PC-3 (cell line): ENCODE measurements around the gene LAIR2. TPM values are rescaled to one million over a fixed set of nuclear protein-coding genes. Genes with fewer than 3 reads are reported as not detected.

Experiments
- ATAC-seq: fragments of 200-7000 bp; cut with Tn5 transposase; 2 replicates; pipeline ENCODE4 v1.9.1; 2020; ENCODE audit warnings: mild to moderate bottlenecking, moderate library complexity
- BruUV-seq: library from RNA; stranded (reverse); fragments of 400-500 nt; replicated peaks from 2 replicates; lab custom pipeline; 2021; lab: Mats Ljungman, UMichigan
- CTCF ChIA-PET: fragments of 300-600 bp; sonication (Branson Sonifier 250); formaldehyde crosslinking; loops from one replicate; lab custom pipeline; 2022; ENCODE audit warnings: antibody characterized with exemption; lab: Charles Lee
- POLR2A ChIA-PET: fragments of 300-600 bp; sonication (Branson Sonifier 250); formaldehyde crosslinking; loops from one replicate; lab custom pipeline; 2022; ENCODE audit warnings: antibody characterized with exemption; ENCODE audit not compliant: unreplicated experiment; lab: Charles Lee
- DNase-seq: peaks from one replicate; pipeline ENCODE4 v3.0.0-alpha.2; 2015
- H2AFZ ChIP-seq: fragments of 300-600 bp; sonication (generic); 2 replicates; pipeline ENCODE4 v1.6.0; 2016; ENCODE audit warnings: antibody characterized with exemption, low read length
- H3F3A ChIP-seq: fragments of 300-600 bp; sonication (generic); one replicate; pipeline ENCODE4 v1.6.0; 2017; ENCODE audit warnings: antibody characterized with exemption, low read length, control low read depth, mild to moderate bottlenecking; ENCODE audit not compliant: unreplicated experiment
- H3K27ac ChIP-seq: fragments of 300-600 bp; sonication (generic); 2 replicates; pipeline ENCODE4 v1.5.1; 2016; ENCODE audit warnings: mild to moderate bottlenecking, low read length
- H3K27me3 ChIP-seq: fragments of 300-600 bp; sonication (generic); 2 replicates; pipeline ENCODE4 v1.6.1; 2016; ENCODE audit warnings: low read length, mixed read lengths
- H3K36me3 ChIP-seq: fragments of 300-600 bp; sonication (generic); 2 replicates; pipeline ENCODE4 v1.6.1; 2016; ENCODE audit warnings: low read depth, mixed run types, low read length, mixed read lengths
- H3K4me1 ChIP-seq: fragments of 300-600 bp; sonication (generic); 2 replicates; pipeline ENCODE4 v1.5.1; 2016; ENCODE audit warnings: low read length; ENCODE audit not compliant: insufficient read depth
- H3K4me2 ChIP-seq: fragments of 300-600 bp; sonication (generic); 2 replicates; pipeline ENCODE4 v1.6.0; 2016; ENCODE audit warnings: low read length
- H3K4me3 ChIP-seq: fragments of 300-600 bp; sonication (generic); 2 replicates; pipeline ENCODE4 v1.5.1; 2016; ENCODE audit warnings: mild to moderate bottlenecking, low read length, mixed read lengths
- H3K79me2 ChIP-seq: fragments of 300-600 bp; sonication (generic); 2 replicates; pipeline ENCODE4 v1.6.1; 2017; ENCODE audit warnings: low read length, mixed read lengths
- H3K9ac ChIP-seq: fragments of 300-600 bp; sonication (generic); 2 replicates; pipeline ENCODE4 v1.6.0; 2016; ENCODE audit warnings: mild to moderate bottlenecking, low read length
- H3K9me2 ChIP-seq: fragments of 300-600 bp; sonication (generic); replicated peaks from 2 replicates; pipeline ENCODE4 v1.6.1; 2016; ENCODE audit warnings: mixed run types, low read length, mixed read lengths
- H3K9me3 ChIP-seq: fragments of 300-600 bp; sonication (generic); 2 replicates; pipeline ENCODE4 v1.6.1; 2016; ENCODE audit warnings: low read length, mixed read lengths
- H4K20me1 ChIP-seq: fragments of 300-600 bp; sonication (generic); 2 replicates; pipeline ENCODE4 v1.6.1; 2016; ENCODE audit warnings: low read length, mixed read lengths
- EZH2 ChIP-seq: fragments of 300-600 bp; sonication (generic); IDR thresholded peaks from one replicate; pipeline ENCODE4 v1.6.1; 2017; ENCODE audit warnings: antibody characterized with exemption, mild to moderate bottlenecking, low read length; ENCODE audit not compliant: unreplicated experiment
- EZH2phosphoT487 ChIP-seq: fragments of 300-600 bp; sonication (generic); IDR thresholded peaks from 2 replicates; pipeline ENCODE4 v1.6.1; 2018; ENCODE audit warnings: mild to moderate bottlenecking, antibody characterized with exemption, low read length, borderline replicate concordance
- intact Hi-C: fragments of 100-400 bp; cut with micrococcal nuclease; formaldehyde crosslinking; loops from 2 replicates; pipeline ENCODE4 v1.9.0; 2023
- total RNA-seq: library from RNA; depleted of rRNA; stranded (reverse); fragments of >200 nt; gene quantifications from 2 replicates; pipeline ENCODE4 v1.2.3, GENCODE V29; 2014
- TF ChIP-seq, protein P1 (sequence below): fragments of 300-600 bp; sonication (generic); conservative IDR thresholded peaks from 2 replicates; pipeline ENCODE4 v1.5.1; 2017; ENCODE audit warnings: antibody characterized with exemption, low read depth, mild to moderate bottlenecking, low read length

Gene LAIR2
- total RNA-seq, 1 experiment from 2014 or later, result not detected

GRCh38 chr19:54454781-54455675 is 47.6 kb upstream of the LAIR2 start:
- ChIA-PET POLR2A (no interaction called here), CTCF (no interaction called here)
- BruUV-seq, result no TSS peak

DNA sequence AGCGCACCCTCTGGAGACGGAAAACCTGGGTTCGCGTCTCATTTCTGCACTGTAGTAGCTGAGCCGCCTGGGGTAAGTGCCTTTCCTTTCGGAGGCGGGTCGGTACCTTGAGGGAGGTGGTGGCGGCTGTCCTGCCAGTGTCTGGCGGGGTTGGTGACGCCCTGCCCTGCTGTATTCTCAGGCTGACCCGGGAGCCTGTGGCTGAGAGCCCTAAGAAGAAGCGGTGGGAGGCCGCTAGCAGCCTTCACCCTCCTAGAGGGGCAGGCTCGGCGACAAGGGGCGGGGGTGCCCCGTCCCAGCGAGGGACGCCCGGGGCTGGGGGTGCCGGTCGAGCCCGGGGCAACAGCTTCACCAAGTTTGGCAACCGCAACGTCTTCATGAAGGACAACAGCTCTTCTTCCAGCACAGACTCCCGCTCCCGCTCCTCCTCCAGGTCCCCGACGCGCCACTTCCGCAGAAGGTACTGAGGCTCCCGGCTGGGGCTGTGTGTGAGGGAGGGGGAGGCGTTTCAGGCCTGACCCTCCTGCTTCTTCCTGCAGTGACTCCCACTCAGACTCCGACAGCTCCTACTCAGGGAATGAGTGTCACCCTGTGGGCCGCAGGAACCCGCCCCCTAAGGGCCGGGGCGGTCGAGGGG is 46.7 kb upstream of the LAIR2 start:
- Histone ChIP-seq H3K79me2 (peaks cover 81% of the 10 kb centered on the region), H4K20me1 (peaks cover 56% of the 10 kb centered on the region), H3K27ac (no peak overlapping the region), H3K4me2 (no peak overlapping the region), H3K9me3 (no peaks in the 10 kb centered on the region), H3K27me3 (no peaks in the 10 kb centered on the region), H3K4me1 (peaks cover 10% of the 10 kb centered on the region), H2AFZ (no peak overlapping the region), H3K9ac (no peak overlapping the region), H3F3A (no peaks in the 10 kb centered on the region), H3K36me3 (peaks cover 84% of the 10 kb centered on the region), H3K9me2 (no peaks in the 10 kb centered on the region), H3K4me3 (no peak overlapping the region)
- intact Hi-C loops, result no loop called here
- POLR2A ChIA-PET, result no interaction called here
- CTCF ChIA-PET, result no interaction called here
- no peak for ATAC-seq
- TF ChIP-seq, protein P1, sequence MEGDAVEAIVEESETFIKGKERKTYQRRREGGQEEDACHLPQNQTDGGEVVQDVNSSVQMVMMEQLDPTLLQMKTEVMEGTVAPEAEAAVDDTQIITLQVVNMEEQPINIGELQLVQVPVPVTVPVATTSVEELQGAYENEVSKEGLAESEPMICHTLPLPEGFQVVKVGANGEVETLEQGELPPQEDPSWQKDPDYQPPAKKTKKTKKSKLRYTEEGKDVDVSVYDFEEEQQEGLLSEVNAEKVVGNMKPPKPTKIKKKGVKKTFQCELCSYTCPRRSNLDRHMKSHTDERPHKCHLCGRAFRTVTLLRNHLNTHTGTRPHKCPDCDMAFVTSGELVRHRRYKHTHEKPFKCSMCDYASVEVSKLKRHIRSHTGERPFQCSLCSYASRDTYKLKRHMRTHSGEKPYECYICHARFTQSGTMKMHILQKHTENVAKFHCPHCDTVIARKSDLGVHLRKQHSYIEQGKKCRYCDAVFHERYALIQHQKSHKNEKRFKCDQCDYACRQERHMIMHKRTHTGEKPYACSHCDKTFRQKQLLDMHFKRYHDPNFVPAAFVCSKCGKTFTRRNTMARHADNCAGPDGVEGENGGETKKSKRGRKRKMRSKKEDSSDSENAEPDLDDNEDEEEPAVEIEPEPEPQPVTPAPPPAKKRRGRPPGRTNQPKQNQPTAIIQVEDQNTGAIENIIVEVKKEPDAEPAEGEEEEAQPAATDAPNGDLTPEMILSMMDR, result no peak
- TF ChIP-seq EZH2 (no peak), EZH2phosphoT487 (no peak)
- BruUV-seq, result no TSS peak
- no peak for DNase-seq

More at GRCh38 chr19:54454781-54455675, 47.6 kb upstream of the LAIR2 start:
- H3K9me3 ChIP-seq, result no peaks in the 10 kb centered on the region
- H3F3A ChIP-seq, result no peaks in the 10 kb centered on the region
- no peak overlapping the region for H3K9ac ChIP-seq
- H3K4me1 ChIP-seq, result peaks cover 19% of the 10 kb centered on the region
- no peak overlapping the region for H2AFZ ChIP-seq
- DNase-seq, result no peak
- H3K9me2 ChIP-seq, result no peaks in the 10 kb centered on the region
- no peak overlapping the region for H3K4me3 ChIP-seq
- H3K36me3 ChIP-seq, result peaks cover 79% of the 10 kb centered on the region
- no peak overlapping the region for H3K4me2 ChIP-seq
- peaks cover 63% of the 10 kb centered on the region for H4K20me1 ChIP-seq
- intact Hi-C loops, result no loop called here
- no peak overlapping the region for H3K27ac ChIP-seq
- peaks cover 84% of the 10 kb centered on the region for H3K79me2 ChIP-seq
- ATAC-seq, result no peak
- no peaks in the 10 kb centered on the region for H3K27me3 ChIP-seq
- TF ChIP-seq, protein P1, result no peak
- TF ChIP-seq EZH2, result no peak
- no peak for TF ChIP-seq EZH2phosphoT487
